Fibroblast of lung (primary cell): ENCODE measurements around the gene DNAH1.

Experiments used
- EZH2 ChIP-seq: IDR thresholded peaks from 2 replicates; pipeline ENCODE4 v1.5.1; 2012; ENCODE audit warnings: low read length, control low read depth, mild to moderate bottlenecking; ENCODE audit errors: missing control alignments
- TF ChIP-seq, protein P1 (sequence below), 2 donors: IDR thresholded peaks in 1 of 2; conservative IDR thresholded peaks in 1 of 2; 1 replicate in 1 of 2; 2 replicates in 1 of 2; pipeline ENCODE4 v1.5.1; 2011 to 2012; ENCODE audit warnings: low read length in 2 of 2, control low read depth in 1 of 2, inconsistent platforms in 1 of 2, low read depth in 1 of 2, mild to moderate bottlenecking in 1 of 2

DNA sequence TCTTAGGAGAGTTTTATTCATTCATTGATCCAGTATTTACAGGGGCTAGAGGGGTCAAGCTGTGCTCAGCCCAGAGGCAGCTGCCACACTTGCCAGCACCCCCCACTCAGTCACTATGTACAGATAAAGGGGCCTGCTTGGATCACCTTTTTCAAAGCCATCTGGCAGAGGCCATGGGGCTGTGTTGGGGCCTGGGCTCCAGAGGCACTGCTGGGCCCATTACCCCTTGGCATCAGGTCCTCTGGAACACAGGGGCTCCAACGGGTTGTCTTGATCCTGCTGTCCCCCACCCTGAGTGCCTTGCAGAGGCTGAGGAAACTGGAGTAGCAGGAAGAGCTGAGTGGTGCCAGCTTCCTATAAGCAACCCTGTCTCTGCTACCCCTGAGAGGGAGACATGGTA, 84.9 kb downstream of the DNAH1 start:
- TF ChIP-seq, protein P1, sequence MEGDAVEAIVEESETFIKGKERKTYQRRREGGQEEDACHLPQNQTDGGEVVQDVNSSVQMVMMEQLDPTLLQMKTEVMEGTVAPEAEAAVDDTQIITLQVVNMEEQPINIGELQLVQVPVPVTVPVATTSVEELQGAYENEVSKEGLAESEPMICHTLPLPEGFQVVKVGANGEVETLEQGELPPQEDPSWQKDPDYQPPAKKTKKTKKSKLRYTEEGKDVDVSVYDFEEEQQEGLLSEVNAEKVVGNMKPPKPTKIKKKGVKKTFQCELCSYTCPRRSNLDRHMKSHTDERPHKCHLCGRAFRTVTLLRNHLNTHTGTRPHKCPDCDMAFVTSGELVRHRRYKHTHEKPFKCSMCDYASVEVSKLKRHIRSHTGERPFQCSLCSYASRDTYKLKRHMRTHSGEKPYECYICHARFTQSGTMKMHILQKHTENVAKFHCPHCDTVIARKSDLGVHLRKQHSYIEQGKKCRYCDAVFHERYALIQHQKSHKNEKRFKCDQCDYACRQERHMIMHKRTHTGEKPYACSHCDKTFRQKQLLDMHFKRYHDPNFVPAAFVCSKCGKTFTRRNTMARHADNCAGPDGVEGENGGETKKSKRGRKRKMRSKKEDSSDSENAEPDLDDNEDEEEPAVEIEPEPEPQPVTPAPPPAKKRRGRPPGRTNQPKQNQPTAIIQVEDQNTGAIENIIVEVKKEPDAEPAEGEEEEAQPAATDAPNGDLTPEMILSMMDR (conservative IDR thresholded peaks at IDR 0.05 in 1 of 2, IDR thresholded peaks at IDR 0.05 in 1 of 2; ENCODE audit: low read depth in 1 of 2, low read length in 2 of 2), result no peak
- TF ChIP-seq EZH2, result no peak
